HepG2 (cell line): ENCODE data around the gene IRF7. TPM values are rescaled to one million over a fixed set of nuclear protein-coding genes. Genes with fewer than 3 reads are reported as not detected.

Experiments
- ATAC-seq: fragments of 200-7000 bp; cut with Tn5 transposase; 3 replicates; pipeline ENCODE4 v1.9.1; 2020; ENCODE audit warnings: mild to moderate bottlenecking, moderate library complexity
- BruUV-seq: library from RNA; stranded (reverse); fragments of 400-500 nt; replicated peaks from 2 replicates; lab custom pipeline; 2021; lab: Mats Ljungman, UMichigan
- CTCF ChIA-PET: fragments of 300-600 bp; formaldehyde crosslinking; extraction: SDS; loops from one replicate; lab custom pipeline; 2021; ENCODE audit warnings: low total read pairs, inconsistent platforms, low intra/inter-chr PET ratio; lab: Yijun Ruan, JAX
- POLR2A ChIA-PET: fragments of 350-600 bp; sonication (Branson Sonifier 250); formaldehyde crosslinking; loops from one replicate; lab custom pipeline; 2020; ENCODE audit warnings: antibody characterized with exemption, inconsistent platforms; lab: Yijun Ruan, JAX
- DNase-seq: peaks from one replicate; pipeline ENCODE4 v3.0.0-alpha.2; 2015; ENCODE audit warnings: low spot score
- FAIRE-seq: peaks from 3 replicates; lab custom pipeline; 2011; peaks lifted over from hg19 to GRCh38; lab: Jason Lieb, UNC
- H2AFZ ChIP-seq: one replicate; pipeline ENCODE4 v1.6.1; 2011; ENCODE audit warnings: low read length, inconsistent platforms
- H3K27ac ChIP-seq: fragments of 300-600 bp; 3 replicates; pipeline ENCODE4 v1.8.0; 2011; ENCODE audit warnings: mixed run types, mild to moderate bottlenecking, mixed read lengths, low read length, inconsistent platforms; ENCODE audit not compliant: insufficient read depth; ENCODE audit errors: extremely low read length
- H3K27me3 ChIP-seq, 2 experiments: fragments of 200-600 bp in 1 of 2; 2 replicates in 1 of 2; 3 replicates in 1 of 2; pipeline versions ENCODE4 v1.6.0 to v1.8.0; 2011; ENCODE audit warnings: low read length in 2 of 2, mild to moderate bottlenecking in 2 of 2, moderate library complexity in 2 of 2, inconsistent platforms in 1 of 2; ENCODE audit not compliant: insufficient read depth in 2 of 2, control insufficient read depth in 1 of 2
- H3K36me3 ChIP-seq, 2 experiments: fragments of 200-600 bp in 1 of 2; replicated peaks in 1 of 2; 2 replicates in 1 of 2; 3 replicates in 1 of 2; pipeline versions ENCODE4 v1.5.1 to v1.8.0; 2011; ENCODE audit warnings: low read length in 2 of 2, inconsistent platforms in 1 of 2; ENCODE audit not compliant: insufficient read depth in 2 of 2, control insufficient read depth in 1 of 2
- H3K4me1 ChIP-seq: 2 replicates; pipeline ENCODE4 v1.5.1; 2012; ENCODE audit warnings: low read length, inconsistent platforms; ENCODE audit not compliant: insufficient read depth
- H3K4me2 ChIP-seq: 2 replicates; pipeline ENCODE4 v1.6.0; 2011; ENCODE audit warnings: low read depth, low read length, inconsistent platforms
- H3K4me3 ChIP-seq, 3 experiments: fragments of 200-600 bp in 1 of 3; sonication (generic), shearing (Covaris generic) in 1 of 3; replicated peaks in 1 of 3; 2 replicates each; pipeline ENCODE4 v1.5.1; 2011 to 2016; ENCODE audit warnings: low read length in 3 of 3, inconsistent platforms in 2 of 3, low read depth in 2 of 3, mild to moderate bottlenecking in 2 of 3, control low read depth in 1 of 3, mixed read lengths in 1 of 3; ENCODE audit not compliant: insufficient read depth in 1 of 3
- H3K79me2 ChIP-seq: one replicate; pipeline ENCODE4 v1.6.1; 2011; ENCODE audit warnings: low read length, inconsistent platforms; ENCODE audit not compliant: insufficient read depth
- H3K9ac ChIP-seq: 2 replicates; pipeline ENCODE4 v1.6.0; 2011; ENCODE audit warnings: mild to moderate bottlenecking, low read depth, low read length, inconsistent platforms; ENCODE audit not compliant: insufficient read depth
- H3K9me3 ChIP-seq: 2 replicates; pipeline ENCODE4 v1.5.1; 2012; ENCODE audit warnings: mild to moderate bottlenecking, low read length
- H4K20me1 ChIP-seq: 2 replicates; pipeline ENCODE4 v1.6.0; 2011; ENCODE audit warnings: inconsistent platforms, mild to moderate bottlenecking, low read length, moderate library complexity; ENCODE audit not compliant: insufficient read depth
- ADNP ChIP-seq: sonication (generic); formaldehyde crosslinking; IDR thresholded peaks from 2 replicates; pipeline ENCODE4 v1.4.0; 2020; ENCODE audit warnings: missing genetic modification reagents
- AGO2 ChIP-seq: fragments of 200-400 bp; formaldehyde crosslinking; optimal IDR thresholded peaks from 2 replicates; pipeline ENCODE3; 2017; ENCODE audit warnings: mild to moderate bottlenecking, low read depth, low read length, moderate library complexity
- ATF7-NPFF ChIP-seq: sonication (generic); formaldehyde crosslinking; IDR thresholded peaks from 2 replicates; pipeline ENCODE4 v1.8.1; 2023; ENCODE audit warnings: mild to moderate bottlenecking, low read depth, missing genetic modification reagents, moderate library complexity
- CHCHD3 ChIP-seq: sonication (generic); formaldehyde crosslinking; IDR thresholded peaks from 2 replicates; pipeline ENCODE4 v1.8.0; 2022; ENCODE audit warnings: mild to moderate bottlenecking, missing genetic modification reagents, moderate library complexity
- CREB1 ChIP-seq, 2 experiments: fragments of 450-650 bp in 1 of 2; IDR thresholded peaks; 2 replicates each; pipeline ENCODE4 v1.6.1; 2016 to 2017; ENCODE audit warnings: control low read depth in 1 of 2, mild to moderate bottlenecking in 1 of 2, missing compliant biosample characterization in 1 of 2, missing genetic modification characterization in 1 of 2
- ELF1 ChIP-seq: sonication (generic); formaldehyde crosslinking; IDR thresholded peaks from 2 replicates; pipeline ENCODE4 v1.4.0; 2020; ENCODE audit warnings: missing genetic modification reagents
- JUN ChIP-seq: sonication (generic); formaldehyde crosslinking; IDR thresholded peaks from 2 replicates; pipeline ENCODE4 v1.4.0; 2020; ENCODE audit warnings: mild to moderate bottlenecking, missing genetic modification reagents
- NONO ChIP-seq, 2 experiments: fragments of 450-650 bp in 1 of 2; sonication (generic) in 1 of 2; formaldehyde crosslinking in 1 of 2; IDR thresholded peaks in 1 of 2; conservative IDR thresholded peaks in 1 of 2; 2 replicates each; pipeline versions ENCODE4 v1.6.1 to v1.8.0; 2017 to 2022; ENCODE audit warnings: mild to moderate bottlenecking in 1 of 2, missing genetic modification reagents in 1 of 2, moderate library complexity in 1 of 2
- RARA ChIP-seq: IDR thresholded peaks from 2 replicates; pipeline ENCODE4 v1.6.1; 2016; ENCODE audit warnings: missing genetic modification reagents, missing compliant biosample characterization
- RFXAP ChIP-seq: sonication (generic); formaldehyde crosslinking; IDR thresholded peaks from 2 replicates; pipeline ENCODE4 v1.4.0; 2020; ENCODE audit warnings: missing genetic modification reagents, borderline replicate concordance
- SP2 ChIP-seq: sonication (generic); formaldehyde crosslinking; IDR thresholded peaks from 2 replicates; pipeline ENCODE4 v1.5.1; 2020; ENCODE audit warnings: mild to moderate bottlenecking, missing genetic modification reagents
- THAP11 ChIP-seq: IDR thresholded peaks from 2 replicates; pipeline ENCODE4 v1.6.1; 2016; ENCODE audit warnings: missing biosample characterization, missing genetic modification reagents
- THYN1 ChIP-seq: sonication (generic); formaldehyde crosslinking; IDR thresholded peaks from 2 replicates; pipeline ENCODE4 v1.8.1; 2023; ENCODE audit warnings: low read depth, mild to moderate bottlenecking, moderate library complexity, missing genetic modification reagents, borderline replicate concordance
- ZNF136 ChIP-seq: sonication (generic); formaldehyde crosslinking; IDR thresholded peaks from 2 replicates; pipeline ENCODE4 v1.8.1; 2022; ENCODE audit warnings: low read depth, mild to moderate bottlenecking, moderate library complexity, missing genetic modification reagents
- ZNF510 ChIP-seq: sonication (generic); formaldehyde crosslinking; IDR thresholded peaks from 2 replicates; pipeline ENCODE4 v1.4.0; 2020; ENCODE audit warnings: low read depth, mild to moderate bottlenecking, missing genetic modification reagents
- WGBS: methylation state at CpG from one replicate; pipeline ENCODE4 v1.1.6; 2017; ENCODE audit warnings: low lambda C conversion rate; 5-methylcytosine and 5-hydroxymethylcytosine counted together
- in situ Hi-C: cut with HindIII; loops from 2 replicates; pipeline ENCODE4 v1.10.0; 2017; ENCODE audit warnings: low pct_unique_long_range_greater_than_20kb; ENCODE audit not compliant: extremely low pct_ligation_motif_present
- intact Hi-C: fragments of 100-400 bp; cut with micrococcal nuclease; formaldehyde crosslinking; loops from one replicate; pipeline ENCODE4 v1.10.0; 2022; ENCODE audit not compliant: unreplicated experiment
- polyA plus RNA-seq, 8 experiments: library from polyadenylated mRNA; depleted of rRNA in 3 of 8; stranded (reverse) in 7 of 8; unstranded in 1 of 8; fragments of >200 nt; fragmentation: Illumina TruSeq in 4 of 8; extraction: Trizol in 4 of 8; gene quantifications; 2 replicates each; pipeline versions ENCODE4 v1.2.1 to v1.2.3, GENCODE V29; 2011 to 2016; ENCODE audit warnings: low read depth in 4 of 8, missing spikeins in 1 of 8, mixed read lengths in 1 of 8; ENCODE audit not compliant: insufficient read depth in 1 of 8
- total RNA-seq, 5 experiments: library from RNA; depleted of rRNA; stranded (reverse); fragments of >200 nt; fragmentation: Illumina TruSeq; extraction: Trizol; gene quantifications; 2 replicates each; pipeline ENCODE4 v1.2.3, GENCODE V29; 2016; ENCODE audit warnings: low read depth in 1 of 5
- TF ChIP-seq, protein P1 (sequence below): sonication (generic); formaldehyde crosslinking; IDR thresholded peaks from 2 replicates; pipeline ENCODE4 v1.9.0; 2021; ENCODE audit warnings: missing genetic modification reagents, borderline replicate concordance

IRF7 gene
- total and polyA plus RNA-seq, 2 of the 13 experiments (the other 11 are each of a cell fraction or from before 2014, with no cell fraction given) = not detected

DNA sequence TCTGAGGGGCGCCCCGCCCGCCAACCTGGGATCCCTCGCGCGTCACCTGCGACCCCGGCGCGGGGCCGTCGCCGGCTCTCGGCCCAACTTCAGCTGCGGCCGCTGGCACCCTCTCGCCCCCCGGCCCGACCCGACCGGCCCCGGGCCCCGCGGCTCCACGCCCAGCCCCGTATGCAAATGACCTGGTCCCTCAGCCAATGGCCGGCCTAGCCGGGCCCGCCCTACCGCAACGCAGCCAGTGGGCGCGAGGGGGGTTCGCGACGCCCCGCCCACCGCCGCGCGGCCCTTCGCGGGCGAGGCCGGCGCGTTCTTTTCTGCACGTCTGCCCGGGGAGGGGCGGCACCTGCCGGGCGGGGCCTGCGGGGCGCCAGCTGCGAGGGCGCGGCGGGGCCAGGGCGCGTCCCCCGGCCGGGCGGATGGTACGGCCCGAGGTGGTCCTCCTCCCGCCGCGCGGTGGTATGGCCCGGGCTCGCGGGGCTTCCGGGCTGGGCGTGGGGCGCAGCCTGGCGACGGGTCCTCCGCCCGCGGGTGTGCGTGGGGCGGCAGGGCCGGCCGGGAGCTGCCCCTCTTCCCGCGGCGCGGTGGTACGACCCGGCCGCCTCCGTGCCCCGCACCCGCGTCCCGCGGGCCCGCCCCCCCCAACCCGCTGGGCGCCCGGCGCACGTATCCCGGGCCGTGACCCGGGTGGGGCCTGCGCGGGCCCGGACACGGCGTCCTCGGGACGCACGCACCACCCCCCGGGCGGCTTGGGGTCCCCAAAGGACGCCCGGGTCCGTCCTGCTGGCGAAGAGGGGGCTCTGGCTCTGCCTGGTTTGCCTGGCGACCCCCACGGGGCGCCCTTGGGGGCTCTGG lies 47.2 kb downstream of the IRF7 start (continued):
- 0 out of 2 replicates have a peak, but pooled peaks have one; percentile 4 for TF ChIP-seq ZNF510
- TF ChIP-seq CREB1 (IDR thresholded peaks at IDR 0.05) = peak; percentile 26; the same call in 1 of the 2 replicates
- no peak for TF ChIP-seq CREB1 (CRISPR knock-in tag; IDR thresholded peaks at IDR 0.05)
- no peak for TF ChIP-seq THYN1
- peak; percentile 11; the same call in 1 of the 2 replicates for TF ChIP-seq RARA (CRISPR knock-in tag)
- TF ChIP-seq CHCHD3 (CRISPR knock-in tag) = no peak
- peak; percentile 21; the same call in 1 of the 2 replicates for TF ChIP-seq THAP11 (CRISPR knock-in tag)
- TF ChIP-seq ATF7-NPFF (CRISPR knock-in tag) = no peak; the same call in 1 of the 2 replicates
- TF ChIP-seq ZNF136 (CRISPR knock-in tag) = no peak
- TF ChIP-seq SP2 (CRISPR knock-in tag) = peak; percentile 80

DNA sequence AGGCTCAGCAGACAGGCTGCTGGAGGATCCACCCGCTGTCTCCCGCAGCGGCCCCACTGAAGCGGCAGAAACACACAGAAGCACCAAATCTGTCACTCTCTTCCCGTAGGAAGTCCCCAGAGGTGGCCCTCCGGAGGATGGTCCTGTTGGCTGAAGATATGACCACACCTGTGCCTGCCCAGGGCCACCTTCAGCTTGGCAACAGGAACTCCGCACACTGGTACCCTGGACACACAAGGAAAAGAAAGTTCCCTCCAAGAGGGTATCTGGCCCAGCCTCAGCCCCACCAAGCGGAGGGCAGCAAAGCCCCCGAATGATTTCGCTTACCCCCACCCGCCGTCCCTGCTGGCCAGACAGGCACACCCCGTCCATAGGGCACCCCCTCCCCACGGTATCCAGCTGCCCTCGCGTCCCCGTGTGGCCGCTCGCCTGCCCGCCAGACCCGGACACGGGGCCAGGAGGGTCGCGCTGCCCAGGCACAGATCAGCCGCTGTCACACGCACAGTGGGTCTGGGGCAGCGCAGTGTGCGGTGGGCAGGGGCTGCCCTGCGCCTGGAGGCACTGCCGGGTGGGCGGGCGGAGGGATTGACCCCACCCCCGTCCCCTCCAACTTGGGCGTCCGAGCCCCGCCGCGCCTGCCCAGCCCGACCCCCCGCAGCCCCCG lies 48.0 kb downstream of the IRF7 start:
- Histone ChIP-seq H3K4me2 (peak overlapping the region; percentile 80), H3K9ac (peak overlapping the region; percentile 75), H3K27ac (peak overlapping the region; percentile 3), H2AFZ (no peak overlapping the region), H4K20me1 (peaks cover 25% of the 10 kb centered on the region; the same call in 1 of the 2 replicates), H3K27me3 (no peaks in the 10 kb centered on the region; a peak in 2 of 5 replicates), H3K9me3 (no peaks in the 10 kb centered on the region), H3K79me2 (peaks cover 16% of the 10 kb centered on the region), H3K4me1 (peaks cover 68% of the 10 kb centered on the region), H3K36me3 (peaks cover 0 to 2% of the 10 kb centered on the region in 2 experiments; a peak in 3 of 5 replicates), H3K4me3 (peak overlapping the region; percentile 75 to 97 (median 96))
- 14% methylated on average over 8 of the region's 41 CpGs for WGBS
- BruUV-seq = TSS peak; percentile 65
- in situ Hi-C loops (no loop called here), intact Hi-C loops (no loop called here)
- no peak for FAIRE-seq
- CTCF ChIA-PET = no interaction called here
- DNase-seq = no peak
- POLR2A ChIA-PET = interaction anchor here (0.8 to 2.9 kb wide), 6 partner anchors 8 to 139 kb away, joined by 3 to 18 read pairs (median 4); partner anchors contain the start of genes HRAS, LMNTD2 and RNH1
- ATAC-seq = peak; percentile 20
- TF ChIP-seq AGO2 = no peak
- no peak for TF ChIP-seq NONO (IDR thresholded peaks at IDR 0.05)
- TF ChIP-seq NONO (CRISPR knock-in tag; conservative IDR thresholded peaks at IDR 0.05) = no peak
- no peak for TF ChIP-seq ADNP (CRISPR knock-in tag)
- TF ChIP-seq, protein P1, sequence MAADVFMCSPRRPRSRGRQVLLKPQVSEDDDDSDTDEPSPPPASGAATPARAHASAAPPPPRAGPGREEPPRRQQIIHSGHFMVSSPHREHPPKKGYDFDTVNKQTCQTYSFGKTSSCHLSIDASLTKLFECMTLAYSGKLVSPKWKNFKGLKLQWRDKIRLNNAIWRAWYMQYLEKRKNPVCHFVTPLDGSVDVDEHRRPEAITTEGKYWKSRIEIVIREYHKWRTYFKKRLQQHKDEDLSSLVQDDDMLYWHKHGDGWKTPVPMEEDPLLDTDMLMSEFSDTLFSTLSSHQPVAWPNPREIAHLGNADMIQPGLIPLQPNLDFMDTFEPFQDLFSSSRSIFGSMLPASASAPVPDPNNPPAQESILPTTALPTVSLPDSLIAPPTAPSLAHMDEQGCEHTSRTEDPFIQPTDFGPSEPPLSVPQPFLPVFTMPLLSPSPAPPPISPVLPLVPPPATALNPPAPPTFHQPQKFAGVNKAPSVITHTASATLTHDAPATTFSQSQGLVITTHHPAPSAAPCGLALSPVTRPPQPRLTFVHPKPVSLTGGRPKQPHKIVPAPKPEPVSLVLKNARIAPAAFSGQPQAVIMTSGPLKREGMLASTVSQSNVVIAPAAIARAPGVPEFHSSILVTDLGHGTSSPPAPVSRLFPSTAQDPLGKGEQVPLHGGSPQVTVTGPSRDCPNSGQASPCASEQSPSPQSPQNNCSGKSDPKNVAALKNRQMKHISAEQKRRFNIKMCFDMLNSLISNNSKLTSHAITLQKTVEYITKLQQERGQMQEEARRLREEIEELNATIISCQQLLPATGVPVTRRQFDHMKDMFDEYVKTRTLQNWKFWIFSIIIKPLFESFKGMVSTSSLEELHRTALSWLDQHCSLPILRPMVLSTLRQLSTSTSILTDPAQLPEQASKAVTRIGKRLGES (CRISPR knock-in tag) = no peak
- TF ChIP-seq JUN (CRISPR knock-in tag) = no peak
- no peak for TF ChIP-seq RFXAP (CRISPR knock-in tag)
- TF ChIP-seq ELF1 (CRISPR knock-in tag) = no peak
